Natural killer cell treated with Interleukin-12 subunit alpha and Interleukin-12 subunit beta and Interleukin-15 and Interleukin-18, amount 100 ng/mL, for 72 hours (primary cell): ENCODE measurements around the gene CACNA1E. TPM values are rescaled to one million over a fixed set of nuclear protein-coding genes. Genes with fewer than 3 reads are reported as not detected.
A peak's percentile ranks its signal among the peaks of the same experiment; 100 is the strongest.

Experiments used
- ATAC-seq, 2 donors: fragments of 150-1000 bp; cut with Tn5 transposase in 1 of 2; sonication (Bioruptor Pico), chemical (Tn5 transposase) in 1 of 2; 2 replicates each; pipeline ENCODE4 v1.10.0; 2021
- DNase-seq: peaks from one replicate; pipeline ENCODE4 v3.0.0; 2022; ENCODE audit warnings: low spot score
- H3K27ac Mint-ChIP-seq, 2 donors: 1 replicate in 1 of 2; 2 replicates in 1 of 2; pipeline ENCODE4 v1.8.0; 2022; ENCODE audit warnings: mixed read lengths in 2 of 2, mild to moderate bottlenecking in 1 of 2, moderate library complexity in 1 of 2
- H3K27me3 Mint-ChIP-seq, 2 donors: 1 replicate in 1 of 2; 2 replicates in 1 of 2; pipeline ENCODE4 v1.8.0; 2022; ENCODE audit warnings: mixed read lengths in 2 of 2
- H3K36me3 Mint-ChIP-seq: one replicate; pipeline ENCODE4 v1.8.0; 2022; ENCODE audit warnings: mixed read lengths
- H3K4me1 Mint-ChIP-seq, 2 donors: 1 replicate in 1 of 2; 2 replicates in 1 of 2; pipeline ENCODE4 v1.8.0; 2022; ENCODE audit warnings: low read depth in 2 of 2, mixed read lengths in 2 of 2, mild to moderate bottlenecking in 1 of 2
- H3K4me3 Mint-ChIP-seq: one replicate; pipeline ENCODE4 v1.8.0; 2022; ENCODE audit warnings: mixed read lengths
- H3K9me3 Mint-ChIP-seq: 2 replicates; pipeline ENCODE4 v1.8.0; 2022; ENCODE audit warnings: mixed read lengths
- total RNA-seq, 2 donors: library from RNA; stranded (reverse); gene quantifications; one replicate each; pipeline ENCODE4 v1.2.3, GENCODE V29; 2022

Gene CACNA1E
- total RNA-seq, 2 donors from 2014 or later: 0.08 TPM; not detected in 1

- Mint-ChIP-seq H3K27ac (no peak overlapping the region), H3K4me3 (no peak overlapping the region), H3K27me3 (peaks cover 42 to 50% of the 10 kb centered on the region in 2 donors), H3K36me3 (no peaks in the 10 kb centered on the region), H3K4me1 (peaks cover 4 to 5% of the 10 kb centered on the region in 2 donors), H3K9me3 (no peaks in the 10 kb centered on the region)
- no peak for DNase-seq
- ATAC-seq: no peak
Observed at GRCh38 chr1:181490740-181491712, 7.7 kb downstream of the CACNA1E start.

DNA sequence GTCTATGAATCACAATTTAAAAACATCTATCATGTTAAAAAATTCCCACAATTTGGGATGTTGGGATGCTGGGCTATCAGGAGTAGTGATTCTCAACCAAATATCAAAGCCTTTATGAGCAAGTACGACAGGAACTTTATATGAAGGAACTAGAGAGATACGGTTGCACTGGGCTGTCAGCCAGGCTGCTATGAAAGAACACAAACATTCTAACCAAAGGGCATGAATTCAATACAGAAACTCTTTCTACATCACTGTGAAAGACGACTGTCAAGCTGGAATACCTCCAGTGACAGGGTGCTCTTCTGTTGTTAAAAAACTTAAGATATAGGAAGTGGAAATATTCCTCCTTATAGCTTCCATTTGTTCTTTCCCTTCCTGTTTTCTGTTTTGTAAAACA lies 9.8 kb downstream of the CACNA1E start:
- Mint-ChIP-seq H3K27ac (no peak overlapping the region), H3K4me1 (peaks cover 0 to 5% of the 10 kb centered on the region in 2 donors), H3K4me3 (no peak overlapping the region), H3K36me3 (no peaks in the 10 kb centered on the region), H3K9me3 (no peaks in the 10 kb centered on the region), H3K27me3 (peaks cover 35 to 37% of the 10 kb centered on the region in 2 donors)
- DNase-seq (no peak), ATAC-seq (no peak)

- Mint-ChIP-seq H3K27me3 (peaks cover 31 to 34% of the 10 kb centered on the region in 2 donors), H3K36me3 (no peaks in the 10 kb centered on the region), H3K9me3 (no peaks in the 10 kb centered on the region), H3K4me1 (peaks cover 0 to 5% of the 10 kb centered on the region in 2 donors), H3K27ac (no peak overlapping the region), H3K4me3 (no peak overlapping the region)
- ATAC-seq (no peak), DNase-seq (no peak)
Observed at GRCh38 chr1:181493885-181494284, 10.6 kb downstream of the CACNA1E start.

DNA sequence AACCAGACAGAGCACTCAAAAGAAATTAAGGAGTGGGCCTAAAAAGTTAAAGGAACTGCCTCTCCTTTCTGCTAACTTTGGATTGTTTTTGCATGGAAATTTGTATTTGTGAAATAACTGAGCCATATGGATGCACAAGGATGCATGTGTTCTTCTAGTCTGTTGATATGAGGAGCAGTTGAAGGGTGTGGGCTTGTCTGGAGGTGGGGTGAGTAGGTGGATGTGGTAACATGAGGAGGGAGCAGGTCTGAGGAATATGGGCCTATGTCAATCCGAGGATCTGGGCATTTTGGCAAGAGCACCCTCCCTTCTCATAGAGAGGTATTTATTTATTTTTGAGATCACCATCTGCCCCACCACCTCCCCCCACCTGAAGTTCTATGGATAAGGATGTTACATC lies 13.4 kb downstream of the CACNA1E start:
- ATAC-seq: no peak
- Mint-ChIP-seq H3K27ac (no peak overlapping the region), H3K4me3 (no peak overlapping the region), H3K27me3 (peaks cover 25 to 30% of the 10 kb centered on the region in 2 donors), H3K36me3 (no peaks in the 10 kb centered on the region), H3K4me1 (no peaks in the 10 kb centered on the region), H3K9me3 (no peaks in the 10 kb centered on the region)
- DNase-seq: no peak

DNA sequence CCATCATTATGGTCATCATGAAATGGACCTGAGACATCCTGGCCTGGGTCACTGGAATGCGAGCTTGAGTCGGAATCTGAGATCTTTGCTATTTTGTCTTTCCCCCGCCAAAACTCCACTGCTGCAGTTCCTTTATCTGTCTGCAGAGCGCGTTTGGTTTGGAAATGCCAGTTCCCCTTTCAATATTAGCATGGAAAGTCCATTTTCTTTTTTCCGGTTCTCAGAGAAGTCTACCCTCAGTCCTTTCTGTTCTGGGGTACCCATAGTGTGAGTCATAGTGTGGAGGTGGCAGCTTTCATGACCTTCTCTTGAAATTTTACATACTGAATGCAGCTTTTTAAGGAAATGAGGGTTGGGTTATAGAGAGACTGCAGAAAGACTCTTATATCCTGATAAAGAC lies 14.6 kb downstream of the CACNA1E start:
- no peaks in the 10 kb centered on the region for H3K36me3 Mint-ChIP-seq
- no peaks in the 10 kb centered on the region for H3K9me3 Mint-ChIP-seq
- no peaks in the 10 kb centered on the region for H3K4me1 Mint-ChIP-seq
- no peak overlapping the region for H3K4me3 Mint-ChIP-seq
- no peak for ATAC-seq
- H3K27me3 Mint-ChIP-seq: peaks cover 27 to 29% of the 10 kb centered on the region in 2 donors
- DNase-seq: no peak
- H3K27ac Mint-ChIP-seq: no peak overlapping the region

- H3K9me3 Mint-ChIP-seq: no peaks in the 10 kb centered on the region
- H3K27ac Mint-ChIP-seq: no peak overlapping the region
- H3K36me3 Mint-ChIP-seq: no peaks in the 10 kb centered on the region
- H3K27me3 Mint-ChIP-seq: peaks cover 24 to 27% of the 10 kb centered on the region in 2 donors
- H3K4me3 Mint-ChIP-seq: no peak overlapping the region
- ATAC-seq: no peak
- peaks cover 3 to 5% of the 10 kb centered on the region in 2 donors for H3K4me1 Mint-ChIP-seq
- DNase-seq: no peak
Observed at GRCh38 chr1:181499825-181500224, 16.5 kb downstream of the CACNA1E start.

GRCh38 chr1:181500636-181501035 lies 17.3 kb downstream of the CACNA1E start:
- Mint-ChIP-seq H3K4me1 (peaks cover 6 to 9% of the 10 kb centered on the region in 2 donors), H3K27ac (no peak overlapping the region), H3K9me3 (no peaks in the 10 kb centered on the region), H3K36me3 (no peaks in the 10 kb centered on the region), H3K4me3 (no peak overlapping the region), H3K27me3 (peaks cover 24 to 27% of the 10 kb centered on the region in 2 donors)
- ATAC-seq (no peak), DNase-seq (no peak)

DNA sequence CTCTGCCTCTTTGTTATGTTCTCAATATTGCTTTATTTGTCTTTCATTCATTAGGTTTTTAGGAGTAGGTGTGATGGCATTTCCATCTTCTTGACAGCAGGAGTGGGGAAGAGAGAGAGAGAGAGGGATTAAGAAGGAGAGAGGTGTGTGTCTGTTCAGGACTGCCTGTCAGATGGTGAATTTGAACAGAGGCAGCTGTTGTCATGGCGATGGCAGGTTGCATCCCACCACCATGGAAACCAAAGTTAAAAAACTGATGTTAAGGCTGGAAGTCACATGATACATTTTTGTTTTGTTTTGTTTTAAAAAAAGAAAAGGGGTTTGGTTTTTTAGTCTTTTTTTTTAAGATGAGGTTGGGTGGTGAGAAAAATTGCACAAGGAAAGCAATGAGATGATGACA lies 18.3 kb downstream of the CACNA1E start:
- H3K36me3 Mint-ChIP-seq: no peaks in the 10 kb centered on the region
- peaks cover 6 to 9% of the 10 kb centered on the region in 2 donors for H3K4me1 Mint-ChIP-seq
- no peaks in the 10 kb centered on the region for H3K9me3 Mint-ChIP-seq
- no peak overlapping the region for H3K27ac Mint-ChIP-seq
- ATAC-seq (no peak), DNase-seq (no peak)
- peaks cover 20% of the 10 kb centered on the region in 2 donors for H3K27me3 Mint-ChIP-seq
- no peak overlapping the region for H3K4me3 Mint-ChIP-seq

DNA sequence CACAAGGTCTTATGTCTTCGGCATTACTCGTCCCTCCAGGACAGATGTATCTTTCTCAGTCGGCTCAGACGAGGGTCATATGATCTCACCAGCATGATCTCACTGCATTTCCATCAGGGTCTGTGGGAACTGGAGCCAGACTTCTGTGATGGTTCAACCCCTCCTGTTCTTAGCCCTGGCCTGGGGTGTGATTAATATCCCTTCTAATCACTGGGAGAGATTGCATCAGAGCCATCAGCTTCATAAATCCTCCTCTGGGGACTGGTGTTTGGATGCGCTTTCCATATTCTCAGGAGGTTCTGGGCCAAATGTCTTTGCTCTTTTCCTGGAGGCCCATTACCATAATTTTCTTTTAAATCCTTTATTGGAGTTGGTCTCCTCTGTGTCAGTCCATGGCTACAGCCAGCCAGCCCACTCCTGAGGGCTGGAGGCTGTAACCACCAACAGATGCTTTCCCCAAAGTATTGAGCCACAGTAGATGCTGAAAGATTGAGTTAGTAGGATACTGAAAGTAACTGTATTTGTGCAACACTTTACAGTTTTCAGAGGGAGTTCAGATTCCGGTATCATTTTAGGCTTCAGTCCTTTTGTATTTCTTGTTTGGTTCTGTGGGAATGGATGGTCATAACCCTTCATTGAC lies 20.0 kb downstream of the CACNA1E start:
- DNase-seq: no peak
- H3K4me1 Mint-ChIP-seq: peaks cover 6 to 9% of the 10 kb centered on the region in 2 donors
- no peaks in the 10 kb centered on the region for H3K9me3 Mint-ChIP-seq
- no peak for ATAC-seq
- H3K4me3 Mint-ChIP-seq: no peak overlapping the region
- peaks cover 15 to 17% of the 10 kb centered on the region in 2 donors for H3K27me3 Mint-ChIP-seq
- H3K36me3 Mint-ChIP-seq: no peaks in the 10 kb centered on the region
- H3K27ac Mint-ChIP-seq: no peak overlapping the region

- ATAC-seq (no peak), DNase-seq (no peak)
- Mint-ChIP-seq H3K4me1 (peaks cover 6 to 9% of the 10 kb centered on the region in 2 donors), H3K9me3 (no peaks in the 10 kb centered on the region), H3K27me3 (peaks cover 12 to 17% of the 10 kb centered on the region in 2 donors), H3K27ac (peak overlapping the region; percentile 5 to 72), H3K4me3 (peak overlapping the region; percentile 50), H3K36me3 (no peaks in the 10 kb centered on the region)
Observed at GRCh38 chr1:181504399-181504842, 21.1 kb downstream of the CACNA1E start.

GRCh38 chr1:181506563-181507353 lies 23.4 kb downstream of the CACNA1E start:
- no peak overlapping the region for H3K4me3 Mint-ChIP-seq
- ATAC-seq (no peak), DNase-seq (no peak)
- peaks cover 6 to 9% of the 10 kb centered on the region in 2 donors for H3K4me1 Mint-ChIP-seq
- H3K27ac Mint-ChIP-seq: peak overlapping the region in 1 of 2 donors; percentile 7
- H3K9me3 Mint-ChIP-seq: no peaks in the 10 kb centered on the region
- H3K36me3 Mint-ChIP-seq: no peaks in the 10 kb centered on the region
- peaks cover 1 to 9% of the 10 kb centered on the region in 2 donors for H3K27me3 Mint-ChIP-seq

DNA sequence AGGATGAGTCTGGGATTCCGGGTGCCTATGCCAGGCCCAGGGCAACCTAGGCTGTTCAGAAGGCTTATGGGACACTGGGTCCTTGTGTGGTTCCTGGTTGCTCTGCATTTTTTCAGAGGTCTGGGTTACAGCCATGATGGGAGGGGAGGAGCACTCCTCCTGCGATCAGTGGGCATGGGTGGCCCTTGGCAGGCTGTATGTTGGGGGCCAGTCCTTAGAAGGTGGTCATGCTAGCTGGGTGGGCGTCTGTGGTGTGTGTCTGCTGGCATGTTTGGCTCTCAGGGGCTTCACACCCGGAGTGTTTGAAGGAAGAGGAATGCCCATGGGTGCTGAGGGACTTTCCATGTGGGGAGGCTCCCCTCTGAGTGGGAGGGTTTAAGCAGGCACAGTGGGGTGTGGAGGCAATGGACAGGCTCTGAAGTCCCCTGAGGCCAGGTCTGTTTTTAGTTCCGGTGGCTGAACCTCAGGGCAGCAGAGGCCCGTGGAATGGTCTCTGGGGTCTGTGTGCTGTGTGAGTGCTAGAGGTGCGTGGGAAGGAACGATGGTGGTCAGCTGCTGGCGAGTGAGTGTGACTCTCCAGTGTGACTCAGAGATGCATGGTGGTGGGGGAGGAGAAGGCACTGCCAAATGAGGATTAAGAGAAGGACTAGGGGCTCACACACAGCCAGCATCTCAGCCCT lies 25.3 kb downstream of the CACNA1E start:
- DNase-seq: no peak
- no peak overlapping the region for H3K27ac Mint-ChIP-seq
- no peaks in the 10 kb centered on the region for H3K36me3 Mint-ChIP-seq
- H3K9me3 Mint-ChIP-seq: no peaks in the 10 kb centered on the region
- H3K27me3 Mint-ChIP-seq: peaks cover 7 to 8% of the 10 kb centered on the region in 2 donors
- H3K4me3 Mint-ChIP-seq: no peak overlapping the region
- H3K4me1 Mint-ChIP-seq: peaks cover 6 to 9% of the 10 kb centered on the region in 2 donors
- ATAC-seq: peak in 1 of 2 donors; percentile 5

DNA sequence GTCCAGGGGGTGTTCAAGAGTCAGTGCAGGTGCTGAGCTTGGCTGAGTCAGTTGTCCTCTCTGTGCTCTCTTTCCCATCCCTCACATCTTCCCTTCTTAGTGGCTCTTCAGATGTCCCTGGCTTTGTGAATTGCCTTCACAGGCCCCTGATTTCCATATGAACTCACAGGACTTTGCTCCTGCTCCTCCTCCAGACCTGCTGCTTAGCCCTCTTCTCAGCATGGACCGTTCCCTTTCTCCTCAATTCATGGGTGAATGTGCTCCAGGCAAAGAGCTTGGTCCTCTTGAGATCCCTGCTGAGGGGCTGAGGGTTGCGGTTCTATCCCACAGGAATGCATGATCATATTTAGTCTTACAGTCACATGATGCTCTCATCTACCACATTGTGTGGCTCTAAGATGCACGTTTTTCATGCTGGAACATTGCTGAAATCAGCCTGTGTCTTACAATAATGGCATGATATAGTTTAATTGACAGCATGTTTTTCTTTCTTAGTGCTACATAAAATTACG lies 30.5 kb downstream of the CACNA1E start:
- H3K27me3 Mint-ChIP-seq: peaks cover 9 to 14% of the 10 kb centered on the region in 2 donors
- no peaks in the 10 kb centered on the region for H3K4me1 Mint-ChIP-seq
- H3K27ac Mint-ChIP-seq: no peak overlapping the region

More for the DNA sequence above, 30.5 kb downstream of the CACNA1E start:
- Mint-ChIP-seq H3K9me3 (no peaks in the 10 kb centered on the region), H3K36me3 (no peaks in the 10 kb centered on the region), H3K4me3 (no peak overlapping the region)
- ATAC-seq (no peak), DNase-seq (no peak)
